WTC11 (cell line): ENCODE results near the gene MARK3. TPM values are rescaled to one million over a fixed set of nuclear protein-coding genes. Genes with fewer than 3 reads are reported as not detected.

Experiments
- ATAC-seq: fragments of 200-7000 bp; cut with Tn5 transposase; 2 replicates; pipeline ENCODE4 v1.10.0; 2021; ENCODE audit warnings: mild to moderate bottlenecking, moderate library complexity
- CTCF ChIA-PET: fragments of 300-600 bp; sonication (Branson Sonifier 250); formaldehyde crosslinking; loops from one replicate; lab custom pipeline; 2021; ENCODE audit warnings: antibody characterized with exemption; lab: Charles Lee
- POLR2A ChIA-PET: fragments of 350-600 bp; sonication (Branson Sonifier 250); formaldehyde crosslinking; loops from one replicate; lab custom pipeline; 2021; ENCODE audit warnings: antibody characterized with exemption; lab: Charles Lee
- DNase-seq: peaks from one replicate; pipeline ENCODE4 v3.0.0; 2021; ENCODE audit warnings: low spot score
- H3K27ac Mint-ChIP-seq: 2 replicates; pipeline ENCODE4 v1.8.0; 2021; ENCODE audit warnings: mixed read lengths
- H3K27me3 Mint-ChIP-seq: 2 replicates; pipeline ENCODE4 v1.8.0; 2021; ENCODE audit warnings: low read depth, mild to moderate bottlenecking, moderate library complexity, mixed read lengths
- H3K36me3 Mint-ChIP-seq: 2 replicates; pipeline ENCODE4 v1.8.0; 2021; ENCODE audit warnings: mixed read lengths
- H3K4me1 Mint-ChIP-seq: 2 replicates; pipeline ENCODE4 v1.8.0; 2022; ENCODE audit warnings: mixed read lengths
- H3K4me3 Mint-ChIP-seq: 2 replicates; pipeline ENCODE4 v1.8.0; 2021; ENCODE audit warnings: mild to moderate bottlenecking, moderate library complexity, mixed read lengths
- H3K9me3 Mint-ChIP-seq: 2 replicates; pipeline ENCODE4 v1.8.0; 2021; ENCODE audit warnings: mixed read lengths
- IRF1 ChIP-seq: sonication (generic); formaldehyde crosslinking; IDR thresholded peaks from 2 replicates; pipeline ENCODE4 v1.8.0; 2023; ENCODE audit warnings: missing genetic modification reagents
- IRF2 ChIP-seq: sonication (generic); formaldehyde crosslinking; IDR thresholded peaks from 2 replicates; pipeline ENCODE4 v1.8.0; 2022; ENCODE audit warnings: low read depth, missing genetic modification reagents, borderline replicate concordance
- JAZF1 ChIP-seq: fragments of 250-450 bp; sonication (Bioruptor Pico); IDR thresholded peaks from 2 replicates; pipeline ENCODE4 v1.9.0; 2021; ENCODE audit warnings: moderate library complexity, mild to moderate bottlenecking, inconsistent platforms
- KAT7 ChIP-seq: sonication (generic); formaldehyde crosslinking; IDR thresholded peaks from 2 replicates; pipeline ENCODE4 v1.8.1; 2023; ENCODE audit warnings: missing genetic modification reagents, mild to moderate bottlenecking, borderline replicate concordance
- NR3C1 ChIP-seq: sonication (generic); formaldehyde crosslinking; conservative IDR thresholded peaks from 2 replicates; pipeline ENCODE4 v1.8.1; 2023; ENCODE audit warnings: low read depth, mild to moderate bottlenecking, missing genetic modification reagents
- PREB ChIP-seq: sonication (generic); formaldehyde crosslinking; IDR thresholded peaks from 2 replicates; pipeline ENCODE4 v1.8.1; 2022; ENCODE audit warnings: mild to moderate bottlenecking, missing genetic modification reagents, moderate library complexity, borderline replicate concordance
- RELA ChIP-seq: sonication (generic); formaldehyde crosslinking; IDR thresholded peaks from 2 replicates; pipeline ENCODE4 v1.8.1; 2022; ENCODE audit warnings: missing genetic modification reagents, mild to moderate bottlenecking, borderline replicate concordance
- ZNF138 ChIP-seq: sonication (generic); formaldehyde crosslinking; conservative IDR thresholded peaks from 2 replicates; pipeline ENCODE4 v1.8.1; 2022; ENCODE audit warnings: mild to moderate bottlenecking, moderate library complexity, missing genetic modification reagents
- ZNF263 ChIP-seq: sonication (generic); formaldehyde crosslinking; IDR thresholded peaks from 2 replicates; pipeline ENCODE4 v1.8.1; 2022; ENCODE audit warnings: low read depth, mild to moderate bottlenecking, moderate library complexity, missing genetic modification reagents
- ZNF281 ChIP-seq: sonication (generic); formaldehyde crosslinking; IDR thresholded peaks from 2 replicates; pipeline ENCODE4 v1.8.0; 2023; ENCODE audit warnings: mild to moderate bottlenecking, missing genetic modification reagents
- ZNF396 ChIP-seq: fragments of 250-450 bp; sonication (Bioruptor Pico); IDR thresholded peaks from 2 replicates; pipeline ENCODE4 v1.8.0; 2021; ENCODE audit warnings: mild to moderate bottlenecking, moderate library complexity, borderline replicate concordance
- total RNA-seq: library from RNA; stranded (reverse); gene quantifications from 3 replicates; pipeline ENCODE4 v1.2.3, GENCODE V29; 2021
- TF ChIP-seq, protein P1 (sequence below): fragments of 250-450 bp; sonication (Bioruptor Pico); IDR thresholded peaks from 2 replicates; pipeline ENCODE4 v1.9.0; 2021; ENCODE audit warnings: mild to moderate bottlenecking, borderline replicate concordance
- TF ChIP-seq, protein P2 (sequence below): sonication (generic); formaldehyde crosslinking; IDR thresholded peaks from 2 replicates; pipeline ENCODE4 v1.8.1; 2023; ENCODE audit warnings: mild to moderate bottlenecking, moderate library complexity, missing genetic modification reagents
- TF ChIP-seq, protein P3 (sequence below): fragments of 250-450 bp; sonication (Bioruptor Pico); IDR thresholded peaks from 2 replicates; pipeline ENCODE4 v1.9.0; 2021; ENCODE audit warnings: mild to moderate bottlenecking
- TF ChIP-seq, protein P4 (sequence below): sonication (generic); formaldehyde crosslinking; IDR thresholded peaks from 2 replicates; pipeline ENCODE4 v1.8.0; 2022; ENCODE audit warnings: mild to moderate bottlenecking, missing genetic modification reagents

The MARK3 gene
- total RNA-seq, 1 experiment from 2014 or later = 93.7 TPM

GRCh38 chr14:103474893-103475292 lies 89.7 kb downstream of the MARK3 start (continued):
- TF ChIP-seq, protein P1, sequence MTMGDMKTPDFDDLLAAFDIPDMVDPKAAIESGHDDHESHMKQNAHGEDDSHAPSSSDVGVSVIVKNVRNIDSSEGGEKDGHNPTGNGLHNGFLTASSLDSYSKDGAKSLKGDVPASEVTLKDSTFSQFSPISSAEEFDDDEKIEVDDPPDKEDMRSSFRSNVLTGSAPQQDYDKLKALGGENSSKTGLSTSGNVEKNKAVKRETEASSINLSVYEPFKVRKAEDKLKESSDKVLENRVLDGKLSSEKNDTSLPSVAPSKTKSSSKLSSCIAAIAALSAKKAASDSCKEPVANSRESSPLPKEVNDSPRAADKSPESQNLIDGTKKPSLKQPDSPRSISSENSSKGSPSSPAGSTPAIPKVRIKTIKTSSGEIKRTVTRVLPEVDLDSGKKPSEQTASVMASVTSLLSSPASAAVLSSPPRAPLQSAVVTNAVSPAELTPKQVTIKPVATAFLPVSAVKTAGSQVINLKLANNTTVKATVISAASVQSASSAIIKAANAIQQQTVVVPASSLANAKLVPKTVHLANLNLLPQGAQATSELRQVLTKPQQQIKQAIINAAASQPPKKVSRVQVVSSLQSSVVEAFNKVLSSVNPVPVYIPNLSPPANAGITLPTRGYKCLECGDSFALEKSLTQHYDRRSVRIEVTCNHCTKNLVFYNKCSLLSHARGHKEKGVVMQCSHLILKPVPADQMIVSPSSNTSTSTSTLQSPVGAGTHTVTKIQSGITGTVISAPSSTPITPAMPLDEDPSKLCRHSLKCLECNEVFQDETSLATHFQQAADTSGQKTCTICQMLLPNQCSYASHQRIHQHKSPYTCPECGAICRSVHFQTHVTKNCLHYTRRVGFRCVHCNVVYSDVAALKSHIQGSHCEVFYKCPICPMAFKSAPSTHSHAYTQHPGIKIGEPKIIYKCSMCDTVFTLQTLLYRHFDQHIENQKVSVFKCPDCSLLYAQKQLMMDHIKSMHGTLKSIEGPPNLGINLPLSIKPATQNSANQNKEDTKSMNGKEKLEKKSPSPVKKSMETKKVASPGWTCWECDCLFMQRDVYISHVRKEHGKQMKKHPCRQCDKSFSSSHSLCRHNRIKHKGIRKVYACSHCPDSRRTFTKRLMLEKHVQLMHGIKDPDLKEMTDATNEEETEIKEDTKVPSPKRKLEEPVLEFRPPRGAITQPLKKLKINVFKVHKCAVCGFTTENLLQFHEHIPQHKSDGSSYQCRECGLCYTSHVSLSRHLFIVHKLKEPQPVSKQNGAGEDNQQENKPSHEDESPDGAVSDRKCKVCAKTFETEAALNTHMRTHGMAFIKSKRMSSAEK (CRISPR knock-in tag) = no peak

DNA sequence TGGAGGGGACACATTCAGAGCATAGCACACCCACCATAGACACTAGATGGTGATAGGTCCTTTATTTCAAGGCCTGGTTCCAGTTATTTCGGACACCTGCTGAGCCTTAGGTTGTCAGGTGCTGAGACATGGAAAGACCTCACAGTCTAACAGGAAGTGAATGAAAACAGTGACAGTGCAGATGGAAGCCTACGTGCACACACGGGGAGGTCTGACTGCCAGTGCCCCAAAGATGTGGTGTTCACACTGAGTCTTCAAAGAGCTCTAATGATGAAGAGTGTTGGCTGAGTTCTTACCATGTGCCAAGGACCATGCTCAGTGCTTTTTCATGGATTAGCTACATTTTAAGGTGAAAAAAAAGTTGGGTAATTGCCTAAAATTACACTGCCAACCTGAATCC lies 90.8 kb downstream of the MARK3 start:
- DNase-seq = no peak
- Mint-ChIP-seq H3K4me1 (no peaks in the 10 kb centered on the region), H3K27ac (no peak overlapping the region), H3K27me3 (no peaks in the 10 kb centered on the region), H3K4me3 (no peak overlapping the region), H3K36me3 (peaks cover 54% of the 10 kb centered on the region), H3K9me3 (no peaks in the 10 kb centered on the region)
- no peak for ATAC-seq
- TF ChIP-seq JAZF1 (CRISPR knock-in tag) = no peak
- TF ChIP-seq, protein P2, sequence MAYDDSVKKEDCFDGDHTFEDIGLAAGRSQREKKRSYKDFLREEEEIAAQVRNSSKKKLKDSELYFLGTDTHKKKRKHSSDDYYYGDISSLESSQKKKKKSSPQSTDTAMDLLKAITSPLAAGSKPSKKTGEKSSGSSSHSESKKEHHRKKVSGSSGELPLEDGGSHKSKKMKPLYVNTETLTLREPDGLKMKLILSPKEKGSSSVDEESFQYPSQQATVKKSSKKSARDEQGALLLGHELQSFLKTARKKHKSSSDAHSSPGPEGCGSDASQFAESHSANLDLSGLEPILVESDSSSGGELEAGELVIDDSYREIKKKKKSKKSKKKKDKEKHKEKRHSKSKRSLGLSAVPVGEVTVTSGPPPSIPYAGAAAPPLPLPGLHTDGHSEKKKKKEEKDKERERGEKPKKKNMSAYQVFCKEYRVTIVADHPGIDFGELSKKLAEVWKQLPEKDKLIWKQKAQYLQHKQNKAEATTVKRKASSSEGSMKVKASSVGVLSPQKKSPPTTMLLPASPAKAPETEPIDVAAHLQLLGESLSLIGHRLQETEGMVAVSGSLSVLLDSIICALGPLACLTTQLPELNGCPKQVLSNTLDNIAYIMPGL (CRISPR knock-in tag) = no peak
- TF ChIP-seq KAT7 (CRISPR knock-in tag) = no peak
- TF ChIP-seq IRF2 (CRISPR knock-in tag) = no peak
- no peak for TF ChIP-seq ZNF281
- TF ChIP-seq ZNF263 (CRISPR knock-in tag) = no peak
- POLR2A ChIA-PET = interaction anchor here (0.6 kb wide), 1 partner anchor 443 kb away, joined by 5 read pairs; no protein-coding TSS in a partner anchor
- CTCF ChIA-PET = no interaction called here

- no peaks in the 10 kb centered on the region for H3K4me1 Mint-ChIP-seq
- H3K36me3 Mint-ChIP-seq = peaks cover 56% of the 10 kb centered on the region
- TF ChIP-seq PREB (CRISPR knock-in tag) = no peak
- no peak for DNase-seq
- ChIA-PET POLR2A (no interaction called here), CTCF (interaction anchor here (0.7 to 1.0 kb wide), 2 partner anchors 42 to 424 kb away, joined by 3 to 4 read pairs; no protein-coding TSS in a partner anchor)
- ATAC-seq = no peak
- H3K4me3 Mint-ChIP-seq = no peak overlapping the region
- no peaks in the 10 kb centered on the region for H3K9me3 Mint-ChIP-seq
- no peak overlapping the region for H3K27ac Mint-ChIP-seq
- no peaks in the 10 kb centered on the region for H3K27me3 Mint-ChIP-seq
Measured at GRCh38 chr14:103476631-103477030, 91.4 kb downstream of the MARK3 start.

DNA sequence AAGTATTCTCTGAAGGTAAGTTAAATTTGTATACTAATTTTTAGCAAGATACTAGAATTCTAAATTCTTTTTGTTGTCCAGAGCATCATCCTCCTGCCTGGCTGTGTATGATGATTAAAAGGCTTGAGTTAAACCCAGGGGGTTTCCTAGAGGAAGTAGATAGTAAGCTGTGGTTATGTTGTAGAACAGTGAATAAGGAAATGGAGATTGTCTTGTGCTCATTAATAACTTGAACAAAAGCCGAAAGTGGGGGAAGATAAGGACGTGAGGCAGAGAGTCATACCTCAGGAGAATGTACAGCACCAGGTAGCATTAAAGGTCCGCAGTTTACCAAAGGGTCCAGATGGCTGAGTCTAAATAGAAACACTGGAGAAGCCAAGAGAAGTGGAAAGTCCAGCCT lies 95.4 kb downstream of the MARK3 start:
- DNase-seq (no peak), ATAC-seq (no peak)
- Mint-ChIP-seq H3K4me1 (no peaks in the 10 kb centered on the region), H3K4me3 (no peak overlapping the region), H3K27me3 (no peaks in the 10 kb centered on the region), H3K36me3 (peaks cover 50% of the 10 kb centered on the region), H3K9me3 (no peaks in the 10 kb centered on the region), H3K27ac (no peak overlapping the region)
- ChIA-PET POLR2A (no interaction called here), CTCF (no interaction called here)
- TF ChIP-seq NR3C1 = no peak
- no peak for TF ChIP-seq IRF1 (CRISPR knock-in tag)
- TF ChIP-seq, protein P3, sequence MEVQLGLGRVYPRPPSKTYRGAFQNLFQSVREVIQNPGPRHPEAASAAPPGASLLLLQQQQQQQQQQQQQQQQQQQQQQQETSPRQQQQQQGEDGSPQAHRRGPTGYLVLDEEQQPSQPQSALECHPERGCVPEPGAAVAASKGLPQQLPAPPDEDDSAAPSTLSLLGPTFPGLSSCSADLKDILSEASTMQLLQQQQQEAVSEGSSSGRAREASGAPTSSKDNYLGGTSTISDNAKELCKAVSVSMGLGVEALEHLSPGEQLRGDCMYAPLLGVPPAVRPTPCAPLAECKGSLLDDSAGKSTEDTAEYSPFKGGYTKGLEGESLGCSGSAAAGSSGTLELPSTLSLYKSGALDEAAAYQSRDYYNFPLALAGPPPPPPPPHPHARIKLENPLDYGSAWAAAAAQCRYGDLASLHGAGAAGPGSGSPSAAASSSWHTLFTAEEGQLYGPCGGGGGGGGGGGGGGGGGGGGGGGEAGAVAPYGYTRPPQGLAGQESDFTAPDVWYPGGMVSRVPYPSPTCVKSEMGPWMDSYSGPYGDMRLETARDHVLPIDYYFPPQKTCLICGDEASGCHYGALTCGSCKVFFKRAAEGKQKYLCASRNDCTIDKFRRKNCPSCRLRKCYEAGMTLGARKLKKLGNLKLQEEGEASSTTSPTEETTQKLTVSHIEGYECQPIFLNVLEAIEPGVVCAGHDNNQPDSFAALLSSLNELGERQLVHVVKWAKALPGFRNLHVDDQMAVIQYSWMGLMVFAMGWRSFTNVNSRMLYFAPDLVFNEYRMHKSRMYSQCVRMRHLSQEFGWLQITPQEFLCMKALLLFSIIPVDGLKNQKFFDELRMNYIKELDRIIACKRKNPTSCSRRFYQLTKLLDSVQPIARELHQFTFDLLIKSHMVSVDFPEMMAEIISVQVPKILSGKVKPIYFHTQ (CRISPR knock-in tag) = no peak
- no peak for TF ChIP-seq RELA (CRISPR knock-in tag)
- TF ChIP-seq, protein P4, sequence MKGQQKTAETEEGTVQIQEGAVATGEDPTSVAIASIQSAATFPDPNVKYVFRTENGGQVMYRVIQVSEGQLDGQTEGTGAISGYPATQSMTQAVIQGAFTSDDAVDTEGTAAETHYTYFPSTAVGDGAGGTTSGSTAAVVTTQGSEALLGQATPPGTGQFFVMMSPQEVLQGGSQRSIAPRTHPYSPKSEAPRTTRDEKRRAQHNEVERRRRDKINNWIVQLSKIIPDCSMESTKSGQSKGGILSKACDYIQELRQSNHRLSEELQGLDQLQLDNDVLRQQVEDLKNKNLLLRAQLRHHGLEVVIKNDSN (CRISPR knock-in tag) = no peak
- no peak for TF ChIP-seq ZNF396 (CRISPR knock-in tag)
- no peak for TF ChIP-seq ZNF138 (CRISPR knock-in tag)
